Measurements from ENCODE around the gene ACOX3. TPM values are rescaled to one million over a fixed set of nuclear protein-coding genes. Genes with fewer than 3 reads are reported as not detected.

Gene ACOX3
- polyA plus RNA-seq, 1 of the 3 experiments (the other 2 are of a cell fraction) = 8.4 TPM

DNA sequence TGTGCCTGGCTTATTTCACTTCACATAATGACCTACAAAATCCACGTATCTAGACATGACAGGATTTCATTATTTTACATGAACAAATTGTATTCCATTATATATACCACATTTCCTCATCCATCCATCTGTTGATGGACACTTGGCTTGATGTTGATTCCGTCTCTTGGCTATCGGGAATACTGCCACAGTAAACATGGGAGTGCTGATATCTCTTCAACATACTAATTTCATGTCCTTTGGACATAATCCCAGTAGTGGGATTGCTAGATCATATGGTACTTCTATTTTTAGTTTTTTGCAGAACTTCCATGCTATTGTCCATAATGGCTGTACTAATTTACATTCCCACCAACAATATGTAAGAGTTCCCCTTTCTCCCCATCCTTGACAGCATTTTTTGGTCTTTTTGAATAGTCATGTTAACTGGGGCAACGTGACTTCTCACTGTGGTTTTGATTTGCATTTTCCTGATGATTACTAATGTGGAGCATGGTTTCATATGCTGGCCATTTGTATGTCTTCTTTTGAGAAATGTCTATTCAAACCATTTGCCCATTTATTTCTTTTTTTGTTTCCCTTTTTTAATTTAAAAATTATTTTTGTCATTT lies 102.1 kb downstream of the ACOX3 start:
- H3K36me3 ChIP-seq (replicated peaks in 1 of 2; ENCODE audit: control insufficient read depth in 1 of 2, insufficient read depth in 2 of 2, low read length in 1 of 2) = no peaks in the 10 kb centered on the region
- H3K9me3 ChIP-seq = 0 out of 2 replicates have a peak, but pooled peaks cover 4% of the 10 kb centered on the region
- 44% methylated on average over 4 of the region's 4 CpGs for WGBS (ENCODE audit: low lambda C conversion rate)
- no peaks in the 10 kb centered on the region for H4K20me1 ChIP-seq (ENCODE audit: insufficient read depth)
- no peak overlapping the region for H3K9ac ChIP-seq
- TF ChIP-seq SIN3A (IDR thresholded peaks at IDR 0.05; ENCODE audit: borderline replicate concordance, low read depth, low read length) = no peak
- no peak for TF ChIP-seq MXI1 (IDR thresholded peaks at IDR 0.05; ENCODE audit: low read depth, low read length)
- TF ChIP-seq GABPA (IDR thresholded peaks at IDR 0.05; ENCODE audit: low read depth) = no peak
- TF ChIP-seq CTCF (IDR thresholded peaks at IDR 0.05) = no peak
- TF ChIP-seq, protein P1, sequence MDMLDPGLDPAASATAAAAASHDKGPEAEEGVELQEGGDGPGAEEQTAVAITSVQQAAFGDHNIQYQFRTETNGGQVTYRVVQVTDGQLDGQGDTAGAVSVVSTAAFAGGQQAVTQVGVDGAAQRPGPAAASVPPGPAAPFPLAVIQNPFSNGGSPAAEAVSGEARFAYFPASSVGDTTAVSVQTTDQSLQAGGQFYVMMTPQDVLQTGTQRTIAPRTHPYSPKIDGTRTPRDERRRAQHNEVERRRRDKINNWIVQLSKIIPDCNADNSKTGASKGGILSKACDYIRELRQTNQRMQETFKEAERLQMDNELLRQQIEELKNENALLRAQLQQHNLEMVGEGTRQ (IDR thresholded peaks at IDR 0.05; ENCODE audit: borderline replicate concordance, low read depth, low read length) = no peak
- no peak overlapping the region for H3K4me3 ChIP-seq (ENCODE audit: low read depth in 2 of 2, low read length in 1 of 2)
- CTCF ChIA-PET = no interaction called here
- no peaks in the 10 kb centered on the region for H3K9me2 ChIP-seq
- no peaks in the 10 kb centered on the region for H3K79me2 ChIP-seq (ENCODE audit: insufficient read depth)
- H3K4me1 ChIP-seq (ENCODE audit: control insufficient read depth in 1 of 2, insufficient read depth in 2 of 2, low read depth in 1 of 2, low read length in 1 of 2) = peaks cover 0 to 5% of the 10 kb centered on the region in 2 experiments; a peak in 1 of 4 replicates
- H3K27ac ChIP-seq (ENCODE audit: low read depth in 2 of 2, low read length in 1 of 2) = no peak overlapping the region
- H3K27me3 ChIP-seq (ENCODE audit: insufficient read depth) = no peaks in the 10 kb centered on the region
- H3F3A ChIP-seq (replicated peaks; ENCODE audit: insufficient read depth) = no peaks in the 10 kb centered on the region
- no peak overlapping the region for H2AFZ ChIP-seq (ENCODE audit: low read depth)
- POLR2A ChIA-PET = no interaction called here
- no peak overlapping the region for H3K4me2 ChIP-seq
- DNase-seq = no peak

GRCh38 chr4:8336412-8337075 lies 104.0 kb downstream of the ACOX3 start:
- Histone ChIP-seq H3K27ac (ENCODE audit: low read depth in 2 of 2, low read length in 1 of 2) (no peak overlapping the region), H3F3A (replicated peaks; ENCODE audit: insufficient read depth) (no peaks in the 10 kb centered on the region), H3K9me3 (0 out of 2 replicates have a peak, but pooled peaks cover 4% of the 10 kb centered on the region), H2AFZ (ENCODE audit: low read depth) (no peak overlapping the region), H3K4me2 (no peak overlapping the region), H3K9ac (no peak overlapping the region), H4K20me1 (ENCODE audit: insufficient read depth) (no peaks in the 10 kb centered on the region), H3K79me2 (ENCODE audit: insufficient read depth) (no peaks in the 10 kb centered on the region), H3K9me2 (no peaks in the 10 kb centered on the region), H3K36me3 (replicated peaks in 1 of 2; ENCODE audit: control insufficient read depth in 1 of 2, insufficient read depth in 2 of 2, low read length in 1 of 2) (no peaks in the 10 kb centered on the region), H3K4me3 (ENCODE audit: low read depth in 2 of 2, low read length in 1 of 2) (no peak overlapping the region), H3K27me3 (ENCODE audit: insufficient read depth) (no peaks in the 10 kb centered on the region), H3K4me1 (ENCODE audit: control insufficient read depth in 1 of 2, insufficient read depth in 2 of 2, low read depth in 1 of 2, low read length in 1 of 2) (peaks cover 0 to 5% of the 10 kb centered on the region in 2 experiments; a peak in 1 of 4 replicates)
- TF ChIP-seq FOSL2 (IDR thresholded peaks at IDR 0.05; ENCODE audit: borderline replicate concordance, low read depth) = peak; percentile 16; the same call in 1 of the 2 replicates
- TF ChIP-seq GATA2 (CRISPR knock-in tag; IDR thresholded peaks at IDR 0.05) = no peak
- TF ChIP-seq TCF12 (IDR thresholded peaks at IDR 0.05) = peak; percentile 6; the same call in 1 of the 2 replicates
- DNase-seq = no peak
- CTCF ChIA-PET = no interaction called here
- WGBS (ENCODE audit: low lambda C conversion rate) = 40% methylated on average over 7 of the region's 7 CpGs
- POLR2A ChIA-PET = no interaction called here
